Esophagus (tissue), 2 donors: ENCODE measurements around the gene PCNT. TPM values are rescaled to one million over a fixed set of nuclear protein-coding genes. Genes with fewer than 3 reads are reported as not detected.
"Not testable (repeated sequence)": the region's sequence is repeated elsewhere in the genome, so short reads cannot be mapped to it uniquely, and the experiment has no call there.

ENCODE experiments used
- H3K27ac ChIP-seq, 2 donors: one replicate each; pipeline ENCODE4 v1.5.1; 2013; ENCODE audit warnings: low read depth in 2 of 2, mild to moderate bottlenecking in 2 of 2, inconsistent platforms in 1 of 2, low read length in 1 of 2, moderate library complexity in 1 of 2
- H3K27me3 ChIP-seq, 2 donors: one replicate each; pipeline ENCODE4 v1.6.1; 2013; ENCODE audit warnings: low read length in 2 of 2, control low read depth in 1 of 2, mild to moderate bottlenecking in 1 of 2; ENCODE audit not compliant: insufficient read depth in 2 of 2, control insufficient read depth in 1 of 2
- H3K36me3 ChIP-seq, 2 donors: one replicate each; pipeline ENCODE4 v1.6.1; 2013; ENCODE audit warnings: low read length in 1 of 2; ENCODE audit not compliant: control insufficient read depth in 2 of 2, insufficient read depth in 2 of 2
- H3K4me1 ChIP-seq, 2 donors: one replicate each; pipeline ENCODE4 v1.6.1; 2013; ENCODE audit warnings: low read length in 1 of 2; ENCODE audit not compliant: control insufficient read depth in 2 of 2, insufficient read depth in 2 of 2
- H3K4me3 ChIP-seq, 2 donors: one replicate each; pipeline ENCODE4 v1.5.1; 2013; ENCODE audit warnings: low read length in 2 of 2, mild to moderate bottlenecking in 2 of 2, low read depth in 1 of 2, moderate library complexity in 1 of 2
- H3K9me3 ChIP-seq, 2 donors: one replicate each; pipeline ENCODE4 v1.6.1; 2013; ENCODE audit warnings: mild to moderate bottlenecking in 2 of 2, low read depth in 1 of 2, low read length in 1 of 2, moderate library complexity in 1 of 2; ENCODE audit not compliant: control insufficient read depth in 2 of 2, insufficient read depth in 1 of 2
- WGBS, 2 donors: extraction: QIAGEN DNeasy Blood & Tissue Kit; methylation state at CpG; one replicate each; pipeline ENCODE4 v1.1.7; 2013; 5-methylcytosine and 5-hydroxymethylcytosine counted together
- polyA plus RNA-seq, 2 donors: library from polyadenylated mRNA; stranded (reverse); fragments of 200-250 nt; gene quantifications; one replicate each; pipeline ENCODE4 v1.2.3, GENCODE V29; 2013
- donor health status: healthy with polysubstance abuse.
- donor health status: Bipolar disorder and iron deficiency.

The PCNT gene
- polyA plus RNA-seq, 2 donors: 14.1 to 14.9 TPM

DNA sequence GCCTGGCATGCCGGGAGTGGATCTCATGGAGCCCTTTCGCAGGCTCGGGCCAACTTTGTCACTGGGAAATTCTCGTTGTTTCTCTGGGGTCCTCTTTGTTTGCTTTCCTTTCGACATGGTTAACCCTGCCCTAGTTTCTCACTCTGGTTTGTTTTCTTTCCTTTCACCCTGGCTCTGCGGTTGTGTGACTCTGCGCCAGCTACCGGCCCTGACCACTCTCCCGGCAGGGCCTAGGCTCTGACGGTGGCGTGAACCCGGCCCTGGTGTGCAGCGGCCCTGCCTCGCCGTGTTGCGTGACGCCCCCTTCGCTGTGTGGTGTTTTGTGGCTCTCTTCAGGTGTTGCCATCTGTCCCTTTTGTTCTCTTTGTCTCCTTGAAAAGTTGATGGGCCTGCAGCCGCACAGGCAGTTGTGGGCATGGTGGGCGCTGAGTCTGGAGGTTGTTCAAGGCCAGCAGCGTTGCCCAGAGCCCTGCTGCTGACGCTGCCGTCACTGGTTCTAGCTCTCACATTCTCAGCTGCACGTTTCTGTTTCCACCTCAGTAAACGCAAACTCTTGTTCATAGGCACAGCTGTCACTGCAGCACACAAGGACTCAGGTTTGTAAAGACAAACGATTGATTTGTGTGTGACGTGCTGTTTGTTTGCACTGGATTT, 70.1 kb downstream of the PCNT start:
- Histone ChIP-seq H3K4me3 (no peak overlapping the region), H3K9me3 (no peaks in the 10 kb centered on the region), H3K4me1 (peaks cover 0 to 5% of the 10 kb centered on the region in 2 donors), H3K27me3 (no peaks in the 10 kb centered on the region), H3K36me3 (peaks cover 3 to 50% of the 10 kb centered on the region in 2 donors), H3K27ac (no peak overlapping the region)
- WGBS, 2 donors: 89 to 93% methylated on average over 27 of the region's 27 CpGs

DNA sequence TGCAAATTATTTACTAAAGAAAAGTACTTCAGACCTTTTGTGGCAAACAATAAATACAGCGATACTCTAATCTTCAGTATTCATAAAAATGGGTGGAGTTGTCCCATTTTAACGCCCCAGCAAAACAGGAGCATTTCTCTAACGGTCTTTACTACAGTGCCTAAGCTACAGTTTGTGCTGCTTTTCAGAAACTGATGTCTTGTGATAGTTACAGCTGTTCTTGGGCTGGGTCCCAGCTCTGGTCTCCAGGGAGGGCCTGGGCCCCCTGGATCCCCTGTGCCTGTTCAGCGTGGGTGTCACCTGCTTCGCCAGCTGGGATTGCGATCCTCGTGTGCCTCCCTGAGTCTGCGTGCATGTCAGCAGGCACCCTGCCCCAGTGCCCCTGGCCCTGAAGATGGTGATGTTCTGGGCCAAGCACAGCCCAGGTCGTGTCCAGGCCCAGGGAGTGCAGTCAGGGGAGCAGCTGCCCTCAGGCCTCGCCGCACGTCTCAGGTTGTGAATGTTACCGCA, 70.7 kb downstream of the PCNT start:
- no peak overlapping the region for H3K4me3 ChIP-seq
- H3K27me3 ChIP-seq: no peaks in the 10 kb centered on the region
- H3K9me3 ChIP-seq: no peaks in the 10 kb centered on the region
- 86 to 90% methylated on average over 13 of the region's 13 CpGs for WGBS, 2 donors
- peaks cover 0 to 5% of the 10 kb centered on the region in 2 donors for H3K4me1 ChIP-seq
- H3K36me3 ChIP-seq: peaks cover 3 to 49% of the 10 kb centered on the region in 2 donors
- H3K27ac ChIP-seq: no peak overlapping the region

DNA sequence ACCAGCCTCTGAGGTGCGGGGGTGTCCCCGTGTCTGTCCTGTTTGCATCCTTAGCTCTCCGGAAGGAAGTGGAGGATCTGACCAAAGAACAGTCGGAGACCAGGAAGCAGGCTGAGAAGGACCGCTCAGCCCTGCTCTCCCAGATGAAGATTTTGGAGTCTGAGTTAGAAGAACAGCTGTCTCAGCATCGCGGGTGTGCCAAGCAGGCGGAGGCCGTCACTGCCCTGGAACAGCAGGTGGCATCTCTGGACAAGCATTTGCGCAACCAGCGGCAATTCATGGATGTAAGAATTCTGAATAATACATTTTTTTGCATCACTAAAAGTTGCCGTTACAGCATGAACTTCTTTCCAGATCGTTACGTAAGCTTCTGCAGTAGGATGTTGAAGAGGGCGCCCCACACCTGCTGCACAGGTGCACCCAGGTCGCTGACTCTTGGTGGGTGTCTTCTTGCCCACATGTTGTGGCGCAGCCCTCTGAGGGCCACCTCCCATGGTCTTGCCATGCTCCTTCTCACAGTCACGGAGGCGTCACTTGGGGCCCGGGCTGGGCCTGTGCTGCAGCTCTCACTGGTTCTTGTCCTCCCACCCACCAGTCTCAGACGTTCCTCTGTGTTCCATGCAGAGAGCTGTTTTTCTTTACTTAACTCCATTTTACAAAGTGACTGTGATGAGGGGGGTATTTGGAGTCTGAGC, 73.4 kb downstream of the PCNT start:
- Histone ChIP-seq H3K4me3 (no peak overlapping the region), H3K27me3 (no peaks in the 10 kb centered on the region), H3K27ac (no peak overlapping the region), H3K36me3 (peaks cover 3 to 51% of the 10 kb centered on the region in 2 donors), H3K9me3 (no peaks in the 10 kb centered on the region), H3K4me1 (peaks cover 0 to 4% of the 10 kb centered on the region in 2 donors)
- 94 to 96% methylated on average over 21 of the region's 21 CpGs for whole genome bisulfite sequencing, 2 donors

DNA sequence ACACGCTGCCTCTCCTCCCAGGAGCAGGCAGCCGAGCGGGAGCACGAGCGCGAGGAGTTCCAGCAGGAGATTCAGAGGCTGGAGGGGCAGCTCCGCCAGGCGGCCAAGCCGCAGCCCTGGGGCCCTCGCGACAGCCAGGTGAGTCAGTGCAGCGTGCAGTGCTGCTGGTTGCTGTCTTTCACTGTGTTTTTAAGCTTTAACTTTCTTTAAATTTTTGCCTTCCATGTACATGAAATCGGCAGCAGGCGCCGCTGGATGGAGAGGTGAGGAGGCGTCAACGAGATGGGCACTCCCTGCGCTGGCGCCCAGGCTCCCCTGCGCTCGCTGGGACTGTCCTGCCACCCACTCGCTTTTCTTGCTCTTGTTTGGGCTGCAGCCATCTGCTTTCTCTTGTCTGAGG, 74.0 kb downstream of the PCNT start:
- Histone ChIP-seq H3K36me3 (peaks cover 3 to 53% of the 10 kb centered on the region in 2 donors), H3K27ac (no peak overlapping the region), H3K4me3 (no peak overlapping the region), H3K27me3 (no peaks in the 10 kb centered on the region), H3K9me3 (no peaks in the 10 kb centered on the region), H3K4me1 (peaks cover 0 to 3% of the 10 kb centered on the region in 2 donors)
- WGBS, 2 donors: 96 to 97% methylated on average over 22 of the region's 22 CpGs

DNA sequence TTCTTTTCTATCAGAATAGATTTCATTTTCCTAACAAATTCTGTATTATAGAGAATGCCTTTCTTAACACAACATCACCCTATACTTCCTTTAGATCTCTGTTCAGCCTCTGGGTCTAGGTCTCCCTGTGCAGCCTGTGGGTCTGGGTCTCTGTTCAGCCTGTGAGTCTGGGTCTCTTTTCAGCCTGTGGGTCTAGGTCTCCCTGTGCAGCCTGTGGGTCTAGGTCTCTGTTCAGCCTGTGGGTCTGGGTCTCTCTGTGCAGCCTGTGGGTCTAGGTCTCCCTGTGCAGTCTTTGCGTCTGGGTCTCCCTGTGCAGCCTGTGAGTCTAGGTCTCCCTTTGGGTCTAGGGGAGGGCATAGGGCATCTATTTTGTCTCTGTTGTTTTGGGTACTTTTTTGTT, 75.2 kb downstream of the PCNT start:
- peaks cover under 1 to 45% of the 10 kb centered on the region in 2 donors for H3K36me3 ChIP-seq
- no peaks in the 10 kb centered on the region for H3K9me3 ChIP-seq
- no peak overlapping the region for H3K27ac ChIP-seq
- H3K27me3 ChIP-seq: no peaks in the 10 kb centered on the region
- H3K4me1 ChIP-seq: no peaks in the 10 kb centered on the region
- WGBS, 2 donors: 95 to 98% methylated on average over 1 of the region's 1 CpG
- H3K4me3 ChIP-seq: no peak overlapping the region

DNA sequence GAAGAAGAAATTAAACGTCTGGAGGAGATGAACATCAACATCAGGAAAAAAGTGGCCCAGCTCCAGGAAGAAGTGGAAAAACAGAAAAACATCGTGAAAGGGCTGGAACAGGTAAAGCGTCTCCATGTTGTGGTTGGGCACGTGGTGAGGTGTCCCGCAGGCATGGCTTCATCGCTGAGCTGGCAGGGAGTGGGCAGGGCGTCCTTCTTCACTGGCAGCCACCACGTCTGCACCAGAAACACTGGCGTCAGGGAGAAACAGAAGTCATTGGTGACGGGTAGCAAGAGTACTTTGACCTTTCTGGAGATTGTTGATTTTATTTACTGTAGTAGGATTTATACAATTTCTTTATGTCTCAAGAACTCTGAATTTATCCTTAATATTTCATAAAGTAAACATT, 75.7 kb downstream of the PCNT start:
- Histone ChIP-seq H3K9me3 (no peaks in the 10 kb centered on the region), H3K36me3 (peaks cover 0 to 44% of the 10 kb centered on the region in 2 donors), H3K4me1 (no peaks in the 10 kb centered on the region), H3K27me3 (no peaks in the 10 kb centered on the region), H3K4me3 (no peak overlapping the region), H3K27ac (no peak overlapping the region)
- 79 to 83% methylated on average over 10 of the region's 10 CpGs for WGBS, 2 donors

DNA sequence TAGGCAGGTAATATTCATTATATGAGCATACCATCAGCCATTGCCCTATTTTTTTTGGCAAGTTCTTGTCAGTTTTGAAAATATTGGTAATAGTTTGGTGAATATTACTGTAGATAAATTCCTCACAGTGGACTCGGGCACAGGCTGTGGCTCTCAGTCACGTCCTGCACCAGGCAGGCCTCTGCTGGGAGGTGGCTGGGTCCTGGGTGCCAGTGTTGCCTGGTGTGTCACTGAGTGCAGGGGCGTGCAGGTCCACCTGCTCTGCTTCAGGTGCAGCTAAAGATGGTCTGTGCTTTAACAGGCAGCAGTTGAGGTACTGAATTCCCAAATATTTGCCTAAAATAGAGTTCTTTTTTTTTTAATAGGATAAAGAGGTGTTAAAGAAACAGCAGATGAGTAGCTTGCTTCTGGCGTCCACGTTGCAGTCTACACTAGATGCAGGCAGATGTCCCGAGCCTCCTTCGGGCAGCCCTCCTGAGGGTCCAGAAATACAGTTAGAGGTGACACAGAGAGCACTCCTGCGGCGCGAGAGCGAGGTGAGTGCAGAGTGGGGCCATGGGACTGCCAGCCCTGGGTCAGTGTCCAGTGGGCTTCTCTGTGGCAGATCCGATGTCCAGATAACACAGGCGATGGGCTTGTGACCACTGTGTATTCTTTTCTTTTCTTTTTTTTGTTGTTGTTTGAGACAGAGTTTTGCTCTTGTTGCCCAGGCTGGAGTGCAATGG, 77.4 kb downstream of the PCNT start:
- WGBS, 2 donors: 96 to 97% methylated on average over 13 of the region's 13 CpGs
- H3K4me3 ChIP-seq: no peak overlapping the region
- H3K4me1 ChIP-seq: no peaks in the 10 kb centered on the region
- H3K27ac ChIP-seq: no peak overlapping the region
- H3K36me3 ChIP-seq: peaks cover 0 to 41% of the 10 kb centered on the region in 2 donors
- H3K9me3 ChIP-seq: no peaks in the 10 kb centered on the region
- no peaks in the 10 kb centered on the region for H3K27me3 ChIP-seq

DNA sequence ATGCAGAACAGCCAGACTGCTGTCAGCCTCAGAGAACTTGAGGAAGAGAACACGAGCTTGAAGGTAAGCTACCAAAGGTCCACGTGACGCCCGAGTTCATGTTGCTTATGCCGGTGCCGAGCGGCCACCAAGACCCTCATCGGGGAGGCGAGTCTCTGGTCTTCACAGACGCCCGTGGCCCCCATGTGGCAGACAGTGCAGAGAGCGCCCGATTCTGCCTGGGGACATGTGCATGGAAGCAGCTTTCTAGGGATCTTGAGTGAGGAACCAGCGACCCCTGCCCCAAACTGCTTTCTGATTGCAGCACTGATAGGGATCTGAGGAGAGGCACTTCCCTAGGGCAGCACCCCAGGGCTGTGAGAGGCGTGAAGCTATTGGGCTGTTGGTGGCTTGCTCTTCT, 78.5 kb downstream of the PCNT start:
- Histone ChIP-seq H3K27me3 (no peaks in the 10 kb centered on the region), H3K4me1 (no peaks in the 10 kb centered on the region), H3K4me3 (no peak overlapping the region), H3K27ac (no peak overlapping the region), H3K9me3 (no peaks in the 10 kb centered on the region), H3K36me3 (peaks cover 0 to 41% of the 10 kb centered on the region in 2 donors)
- WGBS, 2 donors: 89 to 90% methylated on average over 15 of the region's 15 CpGs

DNA sequence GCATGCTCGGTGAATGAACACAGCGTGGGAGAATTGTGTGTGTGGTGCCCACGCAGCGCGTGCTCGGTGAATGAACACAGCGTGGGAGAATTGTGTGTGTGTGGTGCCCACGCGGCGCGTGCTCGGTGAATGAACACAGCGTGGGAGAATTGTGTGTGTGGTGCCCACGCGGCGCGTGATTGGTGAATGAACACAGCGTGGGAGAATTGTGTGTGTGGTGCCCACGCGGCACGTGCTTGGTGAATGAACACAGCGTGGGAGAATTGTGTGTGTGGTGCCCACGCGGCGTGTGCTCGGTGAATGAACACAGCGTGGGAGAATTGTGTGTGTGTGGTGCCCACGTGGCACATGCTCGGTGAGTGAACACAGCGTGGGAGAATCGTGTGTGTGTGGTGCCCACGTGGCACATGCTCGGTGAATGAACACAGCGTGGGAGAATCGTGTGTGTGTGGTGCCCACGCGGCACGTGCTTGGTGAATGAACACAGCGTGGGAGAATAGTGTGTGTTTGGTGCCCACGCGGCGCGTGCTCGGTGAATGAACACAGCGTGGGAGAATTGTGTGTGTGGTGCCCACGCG, 79.4 kb downstream of the PCNT start:
- peaks cover 0 to 32% of the 10 kb centered on the region in 2 donors for H3K36me3 ChIP-seq
- WGBS, 2 donors: 96 to 97% methylated on average over 47 of the region's 47 CpGs
- not testable (repeated sequence) for H3K27ac ChIP-seq, H3K4me1 ChIP-seq, H3K27me3 ChIP-seq, H3K9me3 ChIP-seq, H3K4me3 ChIP-seq
